ENCODE measurements around the gene NAT8L. TPM values are rescaled to one million over a fixed set of nuclear protein-coding genes. Genes with fewer than 3 reads are reported as not detected.

Gene NAT8L
- total RNA-seq, 1 donor from 2014 or later, result 1.6 TPM

DNA sequence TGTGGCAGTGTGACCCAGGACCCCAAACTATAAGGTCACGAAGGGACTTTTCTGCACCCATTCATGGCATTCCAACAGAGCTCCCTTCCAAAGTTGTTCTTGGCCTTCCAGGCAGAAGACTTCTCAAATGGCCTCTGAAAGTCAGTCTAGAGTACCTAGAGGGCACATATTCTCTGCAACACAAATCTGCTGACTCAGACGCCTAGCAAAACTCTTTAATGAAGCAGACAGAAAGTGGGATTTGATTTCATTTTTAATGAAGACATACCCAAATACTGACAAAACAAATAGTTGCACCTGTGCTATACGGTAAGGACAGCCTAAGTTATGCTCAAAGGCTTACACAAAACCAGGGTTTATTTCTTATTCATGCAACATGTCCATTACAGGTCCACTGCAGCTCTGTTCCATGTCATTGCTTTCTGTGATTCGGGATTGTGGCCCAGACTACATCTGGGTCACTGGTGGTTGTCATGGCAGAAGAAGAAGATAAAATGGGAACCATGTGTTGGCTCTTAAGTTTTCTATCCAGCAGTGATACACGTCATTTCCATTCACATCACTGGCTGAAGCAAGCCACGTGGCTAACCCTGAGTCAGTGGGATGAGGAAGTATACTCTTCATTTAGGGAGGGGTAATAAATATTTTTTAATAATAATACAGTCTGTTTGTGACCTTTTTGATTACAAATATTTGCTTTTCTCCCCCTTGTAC is 57.7 kb downstream of the NAT8L start:
- Histone ChIP-seq H3K27me3 (ENCODE audit: insufficient read depth, low read length) (no peaks in the 10 kb centered on the region), H3K36me3 (ENCODE audit: insufficient read depth, low read length) (no peaks in the 10 kb centered on the region), H3K27ac (ENCODE audit: low read depth, low read length) (no peak overlapping the region), H4K20me1 (ENCODE audit: insufficient read depth, low read length) (no peaks in the 10 kb centered on the region), H3K4me1 (ENCODE audit: insufficient read depth, low read length) (no peaks in the 10 kb centered on the region), H2AFZ (ENCODE audit: low read depth, low read length) (no peak overlapping the region), H3K4me3 (ENCODE audit: insufficient read depth, low read depth, low read length) (no peak overlapping the region), H3K9ac (ENCODE audit: low read length) (no peak overlapping the region), H3K4me2 (ENCODE audit: low read length) (no peak overlapping the region), H3K9me3 (ENCODE audit: insufficient read depth, low read depth, low read length) (no peaks in the 10 kb centered on the region), H3K79me2 (ENCODE audit: insufficient read depth, low read length) (no peaks in the 10 kb centered on the region)
- H3K27ac Mint-ChIP-seq (ENCODE audit: unreplicated experiment), result no peak overlapping the region
- no peak overlapping the region for H3K4me3 Mint-ChIP-seq (ENCODE audit: unreplicated experiment)
- peaks cover 12% of the 10 kb centered on the region for H3K27me3 Mint-ChIP-seq (ENCODE audit: low read depth, unreplicated experiment)
- peaks cover 1% of the 10 kb centered on the region for H3K4me1 Mint-ChIP-seq (ENCODE audit: low read depth, unreplicated experiment)
- FAIRE-seq, result no peak
- no peak for DNase-seq (ENCODE audit: low read depth)
- TF ChIP-seq EZH2 (IDR thresholded peaks at IDR 0.05; ENCODE audit: insufficient read depth, low read length) (no peak), CTCF (IDR thresholded peaks at IDR 0.05; ENCODE audit: insufficient read depth, low read depth, low read length) (no peak)
- H3K9me3 Mint-ChIP-seq (ENCODE audit: unreplicated experiment), result peaks cover 5% of the 10 kb centered on the region
- H3K36me3 Mint-ChIP-seq (ENCODE audit: low read depth, unreplicated experiment), result no peaks in the 10 kb centered on the region

Other genes with a start within 250 kb of the NAT8L start
- 53.1 and 60.3 TPM in 2 replicates for gene LETM1, start 203.2 kb upstream of the NAT8L start, total RNA-seq
- gene NSD2, start 187.9 kb upstream of the NAT8L start, total RNA-seq, result 19.2 and 31.3 TPM in 2 replicates
- gene NELFA, start 50.4 kb upstream of the NAT8L start, total RNA-seq, result 22.1 and 24.5 TPM in 2 replicates
- gene HAUS3, start 182.8 kb downstream of the NAT8L start, total RNA-seq, result 9.1 and 10.7 TPM in 2 replicates
- gene POLN, start 182.8 kb downstream of the NAT8L start, total RNA-seq, result 3.1 and 3.6 TPM in 2 replicates
- 92.0 and 92.3 TPM in 2 replicates for gene MXD4, start 202.8 kb downstream of the NAT8L start, total RNA-seq

All from astrocyte (in vitro differentiated cells and primary cell).